HEK293 (cell line): ENCODE data around the gene FERMT3.
A peak's percentile ranks its signal among the peaks of the same experiment; 100 is the strongest.

Experiments used
- CTCF ChIP-seq: fragments of 450-650 bp; formaldehyde crosslinking; IDR thresholded peaks from 2 replicates; pipeline ENCODE4 v1.5.1; 2016; ENCODE audit warnings: missing biosample characterization, missing genetic modification characterization
- GLI2 ChIP-seq: fragments of 450-650 bp; formaldehyde crosslinking; IDR thresholded peaks from 2 replicates; pipeline ENCODE4; 2017; ENCODE audit warnings: missing biosample characterization, missing genetic modification characterization, low read depth, borderline replicate concordance
- HOXA7 ChIP-seq: sonication (generic); formaldehyde crosslinking; IDR thresholded peaks from 2 replicates; pipeline ENCODE4 v1.8.1; 2022; ENCODE audit warnings: missing genetic modification reagents, borderline replicate concordance
- KLF1 ChIP-seq: fragments of 450-650 bp; formaldehyde crosslinking; IDR thresholded peaks from 2 replicates; pipeline ENCODE4 v1.5.1; 2016; ENCODE audit warnings: missing biosample characterization, missing genetic modification characterization
- OVOL3 ChIP-seq: fragments of 450-650 bp; formaldehyde crosslinking; IDR thresholded peaks from 2 replicates; pipeline ENCODE4 v1.5.1; 2016; ENCODE audit warnings: missing biosample characterization, missing genetic modification characterization
- REST ChIP-seq: fragments of 450-650 bp; formaldehyde crosslinking; IDR thresholded peaks from 2 replicates; pipeline ENCODE4 v1.5.1; 2016; ENCODE audit warnings: missing biosample characterization, missing genetic modification characterization
- ZNF169 ChIP-seq: fragments of 450-650 bp; formaldehyde crosslinking; IDR thresholded peaks from 2 replicates; pipeline ENCODE4 v1.5.1; 2016; ENCODE audit warnings: missing biosample characterization, missing genetic modification characterization
- ZNF24 ChIP-seq: fragments of 450-650 bp; formaldehyde crosslinking; IDR thresholded peaks from 2 replicates; pipeline ENCODE4 v1.5.1; 2016; ENCODE audit warnings: missing biosample characterization, missing genetic modification characterization
- ZNF423 ChIP-seq: fragments of 450-650 bp; formaldehyde crosslinking; IDR thresholded peaks from 2 replicates; pipeline ENCODE4 v1.5.1; 2016; ENCODE audit warnings: missing biosample characterization, missing genetic modification characterization
- ZNF510 ChIP-seq: fragments of 450-650 bp; formaldehyde crosslinking; IDR thresholded peaks from 2 replicates; pipeline ENCODE4 v1.5.1; 2018; ENCODE audit warnings: mild to moderate bottlenecking, missing genetic modification characterization, missing biosample characterization; ENCODE audit not compliant: insufficient replicate concordance
- TF ChIP-seq, protein P1 (sequence below): fragments of 450-650 bp; formaldehyde crosslinking; IDR thresholded peaks from 2 replicates; pipeline ENCODE4 v1.5.1; 2017; ENCODE audit warnings: missing biosample characterization, mild to moderate bottlenecking, missing genetic modification characterization, moderate library complexity
- TF ChIP-seq, protein P2 (sequence below): sonication (generic); formaldehyde crosslinking; IDR thresholded peaks from 2 replicates; pipeline ENCODE4 v1.8.1; 2022; ENCODE audit warnings: mild to moderate bottlenecking, moderate library complexity, missing genetic modification reagents

DNA sequence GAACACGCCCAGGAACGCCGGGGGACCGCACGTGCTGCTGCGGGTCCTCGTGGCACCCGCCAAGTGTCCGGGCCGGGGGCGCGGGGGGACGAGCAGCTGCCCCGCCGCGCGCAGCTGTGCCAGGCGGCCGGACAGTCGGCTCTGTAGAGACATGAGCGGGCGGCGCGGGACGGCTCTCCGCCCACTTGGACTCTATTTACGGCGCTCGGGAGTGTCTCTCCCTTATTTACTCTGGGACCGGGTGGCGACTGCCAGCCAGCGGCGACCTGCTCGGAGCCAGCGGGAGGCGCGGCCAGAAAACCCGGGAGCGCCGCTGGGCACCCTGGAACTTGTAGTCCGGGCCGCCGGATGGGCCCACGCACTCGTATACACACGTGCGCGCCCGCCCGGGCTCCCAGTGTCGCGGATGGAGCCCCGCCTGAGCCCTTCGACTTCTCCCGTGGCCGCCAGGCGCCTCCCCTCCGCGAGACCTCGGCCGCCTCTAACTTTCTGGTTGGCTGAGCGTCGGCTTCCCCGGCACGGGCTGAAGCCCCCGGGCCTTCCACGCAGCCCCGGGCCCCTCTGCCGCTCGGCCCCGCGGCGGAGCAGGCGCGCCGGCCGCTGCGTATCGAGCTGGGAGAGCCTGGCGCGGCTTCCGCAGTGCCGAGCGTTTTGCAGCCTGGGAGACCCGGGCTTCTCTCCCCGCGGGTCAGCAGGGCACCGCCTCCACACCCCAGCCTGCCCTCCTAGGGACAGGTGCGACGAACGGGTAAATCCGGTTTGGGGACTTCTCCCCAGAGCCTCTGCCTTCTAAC lies 40.5 kb upstream of the FERMT3 start, which contains the start of gene MACROD1:
- TF ChIP-seq, protein P1, sequence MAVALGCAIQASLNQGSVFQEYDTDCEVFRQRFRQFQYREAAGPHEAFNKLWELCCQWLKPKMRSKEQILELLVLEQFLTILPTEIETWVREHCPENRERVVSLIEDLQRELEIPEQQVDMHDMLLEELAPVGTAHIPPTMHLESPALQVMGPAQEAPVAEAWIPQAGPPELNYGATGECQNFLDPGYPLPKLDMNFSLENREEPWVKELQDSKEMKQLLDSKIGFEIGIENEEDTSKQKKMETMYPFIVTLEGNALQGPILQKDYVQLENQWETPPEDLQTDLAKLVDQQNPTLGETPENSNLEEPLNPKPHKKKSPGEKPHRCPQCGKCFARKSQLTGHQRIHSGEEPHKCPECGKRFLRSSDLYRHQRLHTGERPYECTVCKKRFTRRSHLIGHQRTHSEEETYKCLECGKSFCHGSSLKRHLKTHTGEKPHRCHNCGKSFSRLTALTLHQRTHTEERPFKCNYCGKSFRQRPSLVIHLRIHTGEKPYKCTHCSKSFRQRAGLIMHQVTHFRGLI (tag by site-specific recombination), result no peak
- TF ChIP-seq OVOL3 (no peak), ZNF24 (tag by site-specific recombination) (no peak), ZNF510 (tag by site-specific recombination) (no peak), ZNF423 (tag by site-specific recombination) (no peak), CTCF (no peak), GLI2 (tag by site-specific recombination) (no peak), REST (tag by site-specific recombination) (no peak), HOXA7 (CRISPR knock-in tag) (no peak), KLF1 (no peak), ZNF169 (tag by site-specific recombination) (no peak)
- TF ChIP-seq, protein P2, sequence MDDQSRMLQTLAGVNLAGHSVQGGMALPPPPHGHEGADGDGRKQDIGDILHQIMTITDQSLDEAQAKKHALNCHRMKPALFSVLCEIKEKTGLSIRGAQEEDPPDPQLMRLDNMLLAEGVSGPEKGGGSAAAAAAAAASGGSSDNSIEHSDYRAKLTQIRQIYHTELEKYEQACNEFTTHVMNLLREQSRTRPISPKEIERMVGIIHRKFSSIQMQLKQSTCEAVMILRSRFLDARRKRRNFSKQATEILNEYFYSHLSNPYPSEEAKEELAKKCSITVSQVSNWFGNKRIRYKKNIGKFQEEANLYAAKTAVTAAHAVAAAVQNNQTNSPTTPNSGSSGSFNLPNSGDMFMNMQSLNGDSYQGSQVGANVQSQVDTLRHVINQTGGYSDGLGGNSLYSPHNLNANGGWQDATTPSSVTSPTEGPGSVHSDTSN (CRISPR knock-in tag), result peak; percentile 65; the same call in 1 of the 2 replicates
